WTC11 (cell line): ENCODE measurements around the gene SYTL5.

Experiments used
- CTCF ChIP-seq: fragments of 200-600 bp; IDR thresholded peaks from 2 replicates; pipeline ENCODE4 v1.8.0; 2022; ENCODE audit warnings: antibody characterized with exemption
- FOXP4 ChIP-seq: sonication (generic); formaldehyde crosslinking; IDR thresholded peaks from 2 replicates; pipeline ENCODE4 v1.8.0; 2022; ENCODE audit warnings: mild to moderate bottlenecking, missing genetic modification reagents
- JUN ChIP-seq: sonication (generic); formaldehyde crosslinking; IDR thresholded peaks from 2 replicates; pipeline ENCODE4 v1.8.0; 2023; ENCODE audit warnings: mild to moderate bottlenecking, missing genetic modification reagents
- PRDM15 ChIP-seq: sonication (generic); formaldehyde crosslinking; IDR thresholded peaks from 2 replicates; pipeline ENCODE4 v1.8.0; 2022; ENCODE audit warnings: missing genetic modification reagents
- TCF7 ChIP-seq: sonication (generic); formaldehyde crosslinking; IDR thresholded peaks from 2 replicates; pipeline ENCODE4 v1.8.0; 2022; ENCODE audit warnings: mild to moderate bottlenecking, low read depth, missing genetic modification reagents, moderate library complexity
- TF ChIP-seq, protein P1 (sequence below): sonication (generic); formaldehyde crosslinking; IDR thresholded peaks from 2 replicates; pipeline ENCODE4 v1.8.1; 2023; ENCODE audit warnings: mild to moderate bottlenecking, moderate library complexity, missing genetic modification reagents
- TF ChIP-seq, protein P2 (sequence below): sonication (generic); formaldehyde crosslinking; IDR thresholded peaks from 2 replicates; pipeline ENCODE4 v1.8.0; 2022; ENCODE audit warnings: mild to moderate bottlenecking, missing genetic modification reagents

DNA sequence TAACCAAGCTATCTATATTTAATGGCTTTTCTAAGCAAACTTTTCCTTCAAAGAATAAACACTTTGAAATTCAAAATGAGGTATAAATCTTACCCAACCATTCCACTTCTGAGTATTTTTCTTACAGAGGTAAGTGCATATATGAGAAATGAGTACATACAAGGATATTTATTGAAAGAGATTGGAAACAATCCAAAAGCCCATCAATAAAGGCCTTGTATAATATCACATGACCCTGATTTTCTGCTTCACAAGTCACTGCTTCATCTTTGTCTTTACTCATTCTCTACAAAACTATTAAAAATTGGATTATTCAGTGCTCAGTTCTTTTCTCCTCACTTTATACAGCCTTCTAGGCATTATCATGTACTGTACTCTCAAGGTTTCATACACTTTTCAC lies 123.0 kb downstream of the SYTL5 start:
- no peak for TF ChIP-seq CTCF
- TF ChIP-seq PRDM15 (CRISPR knock-in tag) = no peak
- TF ChIP-seq TCF7 (CRISPR knock-in tag) = no peak
- TF ChIP-seq, protein P1, sequence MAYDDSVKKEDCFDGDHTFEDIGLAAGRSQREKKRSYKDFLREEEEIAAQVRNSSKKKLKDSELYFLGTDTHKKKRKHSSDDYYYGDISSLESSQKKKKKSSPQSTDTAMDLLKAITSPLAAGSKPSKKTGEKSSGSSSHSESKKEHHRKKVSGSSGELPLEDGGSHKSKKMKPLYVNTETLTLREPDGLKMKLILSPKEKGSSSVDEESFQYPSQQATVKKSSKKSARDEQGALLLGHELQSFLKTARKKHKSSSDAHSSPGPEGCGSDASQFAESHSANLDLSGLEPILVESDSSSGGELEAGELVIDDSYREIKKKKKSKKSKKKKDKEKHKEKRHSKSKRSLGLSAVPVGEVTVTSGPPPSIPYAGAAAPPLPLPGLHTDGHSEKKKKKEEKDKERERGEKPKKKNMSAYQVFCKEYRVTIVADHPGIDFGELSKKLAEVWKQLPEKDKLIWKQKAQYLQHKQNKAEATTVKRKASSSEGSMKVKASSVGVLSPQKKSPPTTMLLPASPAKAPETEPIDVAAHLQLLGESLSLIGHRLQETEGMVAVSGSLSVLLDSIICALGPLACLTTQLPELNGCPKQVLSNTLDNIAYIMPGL (CRISPR knock-in tag) = no peak
- no peak for TF ChIP-seq FOXP4 (CRISPR knock-in tag)
- TF ChIP-seq JUN (CRISPR knock-in tag) = no peak
- TF ChIP-seq, protein P2, sequence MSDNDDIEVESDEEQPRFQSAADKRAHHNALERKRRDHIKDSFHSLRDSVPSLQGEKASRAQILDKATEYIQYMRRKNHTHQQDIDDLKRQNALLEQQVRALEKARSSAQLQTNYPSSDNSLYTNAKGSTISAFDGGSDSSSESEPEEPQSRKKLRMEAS (CRISPR knock-in tag) = no peak
